CD4-positive, alpha-beta T cell treated with Interferon gamma for 1 hour (primary cell): ENCODE measurements around the gene IGF2BP1.

Source experiments
- DNase-seq: peaks from one replicate; pipeline ENCODE4 v3.0.0-alpha.2; 2020

IGF2BP1 gene

GRCh38 chr17:49104511-49105074 is 107.4 kb downstream of the IGF2BP1 start:
- DNase-seq: no peak
